H9 (cell line): ENCODE results near the gene PPP3CB. TPM values are rescaled to one million over a fixed set of nuclear protein-coding genes. Genes with fewer than 3 reads are reported as not detected.
A peak's percentile ranks its signal among the peaks of the same experiment; 100 is the strongest.

Source experiments
- DNase-seq: peaks from one replicate; pipeline ENCODE4 v3.0.0-alpha.2; 2017
- H2AFZ ChIP-seq: one replicate; pipeline ENCODE4 v1.6.1; 2013; ENCODE audit warnings: mild to moderate bottlenecking, low read length, control low read depth, moderate library complexity
- H2AK5ac ChIP-seq: 2 replicates; pipeline ENCODE4 v1.6.1; 2013; ENCODE audit warnings: low read length, control low read depth, mixed read lengths; ENCODE audit not compliant: insufficient read length
- H2BK120ac ChIP-seq: one replicate; pipeline ENCODE4 v1.6.1; 2013; ENCODE audit warnings: low read depth, mild to moderate bottlenecking, low read length, control low read depth, inconsistent platforms; ENCODE audit not compliant: poor library complexity, severe bottlenecking
- H2BK12ac ChIP-seq: 2 replicates; pipeline ENCODE4 v1.6.1; 2013; ENCODE audit warnings: low read length, control low read depth, mixed read lengths, low read depth; ENCODE audit not compliant: insufficient read length
- H2BK15ac ChIP-seq: 2 replicates; pipeline ENCODE4 v1.6.1; 2013; ENCODE audit warnings: low read depth, low read length, control low read depth
- H2BK20ac ChIP-seq: one replicate; pipeline ENCODE4 v1.6.1; 2013; ENCODE audit warnings: low read depth, mild to moderate bottlenecking, low read length, control low read depth, inconsistent platforms; ENCODE audit not compliant: poor library complexity, severe bottlenecking
- H2BK5ac ChIP-seq: 2 replicates; pipeline ENCODE4 v1.6.1; 2013; ENCODE audit warnings: low read length, control low read depth, mixed read lengths; ENCODE audit not compliant: insufficient read length
- H3K14ac ChIP-seq: 2 replicates; pipeline ENCODE4 v1.6.1; 2013; ENCODE audit warnings: low read length, control low read depth; ENCODE audit not compliant: insufficient read depth
- H3K18ac ChIP-seq: 2 replicates; pipeline ENCODE4 v1.6.1; 2013; ENCODE audit warnings: low read depth, mild to moderate bottlenecking, mixed read lengths, low read length, control low read depth; ENCODE audit not compliant: insufficient read length
- H3K23ac ChIP-seq: 2 replicates; pipeline ENCODE4 v1.6.1; 2013; ENCODE audit warnings: low read length, control low read depth, mixed read lengths, low read depth; ENCODE audit not compliant: insufficient read length
- H3K23me2 ChIP-seq: 2 replicates; pipeline ENCODE4 v1.6.1; 2013; ENCODE audit warnings: low read depth, mild to moderate bottlenecking, mixed read lengths, low read length, control low read depth; ENCODE audit not compliant: insufficient read length, poor library complexity, severe bottlenecking
- H3K27ac ChIP-seq: 2 replicates; pipeline ENCODE4 v1.5.1; 2013; ENCODE audit warnings: low read length, control low read depth, mixed read lengths, low read depth; ENCODE audit not compliant: insufficient read length
- H3K27me3 ChIP-seq: 2 replicates; pipeline ENCODE4 v1.6.1; 2013; ENCODE audit warnings: low read length, control low read depth, inconsistent platforms; ENCODE audit not compliant: insufficient read depth
- H3K4ac ChIP-seq: 2 replicates; pipeline ENCODE4 v1.6.1; 2013; ENCODE audit warnings: low read depth, mild to moderate bottlenecking, control low read depth, inconsistent platforms, low read length, moderate library complexity
- H3K4me1 ChIP-seq: 2 replicates; pipeline ENCODE4 v1.6.1; 2013; ENCODE audit warnings: low read length, control low read depth, inconsistent platforms; ENCODE audit not compliant: insufficient read depth
- H3K4me2 ChIP-seq: 2 replicates; pipeline ENCODE4 v1.6.1; 2013; ENCODE audit warnings: low read length, control low read depth, mixed read lengths; ENCODE audit not compliant: insufficient read length, insufficient read depth
- H3K56ac ChIP-seq: 2 replicates; pipeline ENCODE4 v1.6.1; 2013; ENCODE audit warnings: low read depth, mild to moderate bottlenecking, mixed read lengths, low read length, control low read depth; ENCODE audit not compliant: insufficient read length
- H3K79me1 ChIP-seq: 2 replicates; pipeline ENCODE4 v1.6.1; 2013; ENCODE audit warnings: low read depth, mild to moderate bottlenecking, moderate library complexity, low read length, control low read depth, inconsistent platforms; ENCODE audit not compliant: insufficient read depth, poor library complexity, severe bottlenecking
- H3K79me2 ChIP-seq: 2 replicates; pipeline ENCODE4 v1.6.1; 2013; ENCODE audit warnings: low read length, control low read depth, inconsistent platforms; ENCODE audit not compliant: insufficient read depth
- H3K9ac ChIP-seq: 2 replicates; pipeline ENCODE4 v1.6.1; 2013; ENCODE audit warnings: low read length, control low read depth, mixed read lengths; ENCODE audit not compliant: insufficient read length; ENCODE audit errors: extremely low read depth
- H3K9me3 ChIP-seq: one replicate; pipeline ENCODE4 v1.6.1; 2013; ENCODE audit warnings: low read depth, low read length, inconsistent platforms; ENCODE audit not compliant: control insufficient read depth
- H3T11ph ChIP-seq: one replicate; pipeline ENCODE4 v1.6.1; 2013; ENCODE audit warnings: mild to moderate bottlenecking, low read length, control low read depth, inconsistent platforms
- H4K20me1 ChIP-seq: one replicate; pipeline ENCODE4 v1.6.1; 2013; ENCODE audit not compliant: control insufficient read depth, insufficient read length, insufficient read depth
- H4K5ac ChIP-seq: 2 replicates; pipeline ENCODE4 v1.6.1; 2013; ENCODE audit warnings: low read depth, mild to moderate bottlenecking, mixed read lengths, low read length, control low read depth; ENCODE audit not compliant: insufficient read length
- H4K8ac ChIP-seq: replicated peaks from 2 replicates; pipeline ENCODE4 v1.6.1; 2013; ENCODE audit warnings: low read length, control low read depth, mixed read lengths, low read depth; ENCODE audit not compliant: insufficient read length
- H4K91ac ChIP-seq: 2 replicates; pipeline ENCODE4 v1.6.1; 2013; ENCODE audit warnings: low read depth, mild to moderate bottlenecking, moderate library complexity, mixed read lengths, low read length, control low read depth; ENCODE audit not compliant: insufficient read length
- H3K27ac Mint-ChIP-seq, 3 experiments: 2 replicates in 2 of 3; 3 replicates in 1 of 3; pipeline ENCODE4 v1.8.0; 2020 to 2021; ENCODE audit warnings: mixed read lengths in 3 of 3, mild to moderate bottlenecking in 1 of 3, moderate library complexity in 1 of 3
- H3K27me3 Mint-ChIP-seq: 2 replicates; pipeline ENCODE4 v1.8.0; 2021; ENCODE audit warnings: low read depth, mild to moderate bottlenecking, moderate library complexity, mixed read lengths
- H3K36me3 Mint-ChIP-seq, 3 experiments: 2 replicates in 2 of 3; 3 replicates in 1 of 3; pipeline ENCODE4 v1.8.0; 2020 to 2021; ENCODE audit warnings: low read depth in 3 of 3, mixed read lengths in 3 of 3; ENCODE audit not compliant: insufficient read depth in 1 of 3
- H3K4me1 Mint-ChIP-seq, 2 experiments: 2 replicates each; pipeline ENCODE4 v1.8.0; 2020; ENCODE audit warnings: mixed read lengths in 2 of 2
- H3K4me3 Mint-ChIP-seq, 2 experiments: 2 replicates in 1 of 2; 3 replicates in 1 of 2; pipeline ENCODE4 v1.8.0; 2020 to 2021; ENCODE audit warnings: mild to moderate bottlenecking in 2 of 2, mixed read lengths in 2 of 2, moderate library complexity in 1 of 2
- H3K9me3 Mint-ChIP-seq, 2 experiments: 2 replicates in 1 of 2; 3 replicates in 1 of 2; pipeline ENCODE4 v1.8.0; 2020; ENCODE audit warnings: mild to moderate bottlenecking in 2 of 2, mixed read lengths in 2 of 2, moderate library complexity in 1 of 2
- CTCF ChIP-seq: fragments of 200-600 bp; sonication (generic); conservative IDR thresholded peaks from 3 replicates; pipeline ENCODE4 v1.8.0; 2021; ENCODE audit warnings: antibody characterized with exemption, mild to moderate bottlenecking
- WGBS: extraction: QIAGEN DNeasy Blood & Tissue Kit; methylation state at CpG from one replicate; pipeline ENCODE4 v1.1.7; 2013; ENCODE audit warnings: missing lambda C conversion rate, low lambda C conversion rate, mixed read lengths; ENCODE audit not compliant: insufficient read length; ENCODE audit errors: extremely low coverage; 5-methylcytosine and 5-hydroxymethylcytosine counted together
- total RNA-seq: library from RNA; stranded (reverse); gene quantifications from 2 replicates; pipeline ENCODE4 v1.2.1, GENCODE V29; 2021

PPP3CB gene
- total RNA-seq, 1 experiment from 2014 or later, result 37.3 TPM

DNA sequence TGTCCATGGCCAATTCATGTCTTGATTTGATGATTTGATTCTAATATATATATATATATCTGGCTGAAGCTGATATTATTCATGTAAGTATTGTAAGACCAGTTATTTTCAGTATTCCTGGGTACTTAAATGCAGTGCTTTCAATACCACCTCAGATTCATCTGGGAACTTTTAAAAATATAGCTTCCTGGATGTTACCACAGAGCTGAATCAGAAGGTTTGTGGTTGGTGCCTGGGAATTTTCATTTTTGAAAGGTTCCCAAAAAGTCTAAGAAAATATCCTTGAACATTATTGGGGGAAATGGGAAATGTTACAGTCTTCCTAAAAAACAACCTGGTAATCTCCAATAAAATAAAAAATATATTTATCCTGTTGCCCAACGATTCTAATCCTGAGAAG, 10.7 kb upstream of the PPP3CB start:
- H4K8ac ChIP-seq, result no peak overlapping the region
- H3K14ac ChIP-seq, result no peak overlapping the region
- Mint-ChIP-seq H3K4me1 (peaks cover 21 to 22% of the 10 kb centered on the region in 2 experiments), H3K36me3 (peaks cover 9 to 18% (median 15%) of the 10 kb centered on the region in 3 experiments; a peak in 6 of 7 replicates), H3K4me3 (0 out of 5 replicates have a peak overlapping the region, but pooled peaks of 1 of the 2 experiments have one; percentile 28), H3K27me3 (no peaks in the 10 kb centered on the region), H3K27ac (peak overlapping the region in 1 of 3 experiments; percentile 99; a peak in 3 of 7 replicates), H3K9me3 (no peaks in the 10 kb centered on the region)
- H3K27ac ChIP-seq, result no peak overlapping the region
- no peak overlapping the region for H2BK12ac ChIP-seq
- no peaks in the 10 kb centered on the region for H4K20me1 ChIP-seq
- no peak overlapping the region for H3K23ac ChIP-seq
- H2BK120ac ChIP-seq, result no peak overlapping the region
- H2AFZ ChIP-seq, result no peak overlapping the region
- H2AK5ac ChIP-seq, result no peak overlapping the region
- H3K4ac ChIP-seq, result no peak overlapping the region
- H4K5ac ChIP-seq, result no peak overlapping the region
- no peaks in the 10 kb centered on the region for H3K9me3 ChIP-seq
- H3K27me3 ChIP-seq, result no peaks in the 10 kb centered on the region
- H3K79me2 ChIP-seq, result no peaks in the 10 kb centered on the region
- no CpG with 5 or more reads among the region's 1 CpG for WGBS
- no peak overlapping the region for H3K4me2 ChIP-seq
- no peak overlapping the region for H2BK15ac ChIP-seq
- no peak overlapping the region for H3K56ac ChIP-seq
- no peak overlapping the region for H3T11ph ChIP-seq
- no peaks in the 10 kb centered on the region for H3K79me1 ChIP-seq
- H3K18ac ChIP-seq, result no peak overlapping the region
- H2BK20ac ChIP-seq, result no peak overlapping the region
- no peaks in the 10 kb centered on the region; the same call in 1 of the 2 replicates for H3K4me1 ChIP-seq
- H3K23me2 ChIP-seq, result no peaks in the 10 kb centered on the region
- no peak overlapping the region for H4K91ac ChIP-seq
- TF ChIP-seq CTCF, result no peak
- no peak overlapping the region for H3K9ac ChIP-seq
- H2BK5ac ChIP-seq, result no peak overlapping the region
- no peak for DNase-seq
